ENCODE results near the gene MRPS2.
"Not testable (repeated sequence)": the region's sequence is repeated elsewhere in the genome, so short reads cannot be mapped to it uniquely, and the experiment has no call there.

MRPS2 gene

DNA sequence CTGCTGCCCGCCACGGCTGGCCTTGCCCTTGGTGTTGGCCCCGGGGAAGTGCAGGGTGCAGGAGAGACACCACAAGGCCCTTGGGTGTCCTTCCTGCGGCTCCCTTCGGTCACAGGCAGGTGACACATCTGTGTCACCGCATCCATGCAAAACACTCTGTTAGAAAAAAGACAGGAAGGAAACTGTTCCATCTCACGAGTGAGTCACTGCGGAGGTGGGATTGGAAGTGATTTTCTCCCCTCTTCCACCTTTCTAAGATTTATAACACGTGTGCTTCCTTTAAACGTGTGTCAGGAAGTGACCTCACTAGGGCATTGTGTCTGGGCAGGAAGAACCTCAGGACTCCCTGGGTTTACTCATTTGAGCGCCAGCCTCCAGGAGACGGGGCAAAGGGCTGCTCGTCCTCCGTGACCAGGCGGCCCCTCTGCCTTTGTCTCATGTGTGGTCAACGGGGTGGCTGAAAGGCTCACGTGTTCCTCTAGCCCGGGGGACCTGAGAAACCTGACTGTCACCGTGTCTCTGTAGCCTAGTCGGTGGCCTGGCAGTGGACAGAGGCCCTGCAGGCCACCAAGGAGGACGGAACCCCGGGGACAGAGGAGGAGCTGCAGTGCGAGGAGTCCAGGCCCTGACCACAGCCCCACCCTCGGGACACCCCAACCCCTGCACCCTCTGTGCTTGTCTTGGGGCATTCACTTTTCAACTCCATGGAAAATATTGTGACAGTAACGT lies 15.8 kb downstream of the MRPS2 start:
- DNase-seq: no peak

DNA sequence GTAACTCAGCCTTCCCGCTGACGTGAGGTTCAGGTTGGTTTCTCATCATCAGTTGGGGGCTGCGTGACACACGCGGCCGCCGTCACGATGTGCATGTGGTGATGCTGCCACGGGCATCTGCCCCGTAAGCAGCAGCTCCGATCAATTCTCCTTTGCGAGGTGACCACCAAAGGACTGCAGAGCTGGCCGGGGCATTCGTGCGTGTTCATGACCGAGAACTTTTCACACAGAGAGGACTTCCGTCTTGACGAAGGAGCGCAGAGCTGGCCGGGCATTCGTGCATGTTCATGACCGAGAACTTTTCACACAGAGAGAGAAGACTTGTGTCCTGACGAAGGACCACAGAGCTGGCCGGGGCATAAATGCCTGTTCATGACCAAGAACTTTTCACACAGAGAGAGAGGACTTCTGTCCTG lies 16.9 kb downstream of the MRPS2 start:
- no peak for DNase-seq

DNA sequence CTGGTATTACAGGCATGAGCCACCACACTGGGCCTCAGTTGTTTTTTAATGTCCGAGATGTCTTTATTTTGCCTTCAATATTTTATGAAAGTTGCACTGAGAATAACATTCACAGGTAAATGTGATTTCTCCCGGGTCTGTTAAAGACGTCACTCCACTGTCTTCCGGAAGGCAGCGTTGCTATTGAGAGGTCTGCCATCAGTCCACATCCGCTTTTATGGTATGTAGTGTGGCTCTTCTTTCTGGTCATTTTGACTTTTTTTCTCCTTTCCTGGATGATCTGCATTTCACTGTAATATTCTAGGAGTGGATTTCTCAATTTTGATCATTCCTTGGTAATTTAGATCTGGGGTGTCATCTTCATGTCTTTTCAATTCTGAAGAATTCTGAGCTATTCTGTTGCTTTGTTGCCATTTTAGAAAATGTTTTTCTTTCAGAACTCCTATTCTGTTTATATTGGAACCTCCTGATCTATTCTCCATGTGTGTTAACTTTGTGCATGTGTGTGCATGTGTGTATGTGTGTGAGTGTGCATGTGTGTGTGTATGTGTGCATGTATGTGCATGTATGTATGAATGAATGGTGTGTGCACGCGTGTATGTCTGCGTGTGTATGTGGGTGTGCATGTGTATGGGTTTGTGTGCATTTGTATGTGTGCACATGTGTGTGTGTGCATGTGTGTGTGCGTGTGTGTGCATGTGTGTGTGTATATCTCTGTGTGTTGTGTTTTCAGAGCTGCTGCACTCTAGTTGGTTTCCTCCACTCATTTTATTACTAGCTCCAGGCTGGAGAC lies 18.9 kb downstream of the MRPS2 start:
- no peak for DNase-seq

DNA sequence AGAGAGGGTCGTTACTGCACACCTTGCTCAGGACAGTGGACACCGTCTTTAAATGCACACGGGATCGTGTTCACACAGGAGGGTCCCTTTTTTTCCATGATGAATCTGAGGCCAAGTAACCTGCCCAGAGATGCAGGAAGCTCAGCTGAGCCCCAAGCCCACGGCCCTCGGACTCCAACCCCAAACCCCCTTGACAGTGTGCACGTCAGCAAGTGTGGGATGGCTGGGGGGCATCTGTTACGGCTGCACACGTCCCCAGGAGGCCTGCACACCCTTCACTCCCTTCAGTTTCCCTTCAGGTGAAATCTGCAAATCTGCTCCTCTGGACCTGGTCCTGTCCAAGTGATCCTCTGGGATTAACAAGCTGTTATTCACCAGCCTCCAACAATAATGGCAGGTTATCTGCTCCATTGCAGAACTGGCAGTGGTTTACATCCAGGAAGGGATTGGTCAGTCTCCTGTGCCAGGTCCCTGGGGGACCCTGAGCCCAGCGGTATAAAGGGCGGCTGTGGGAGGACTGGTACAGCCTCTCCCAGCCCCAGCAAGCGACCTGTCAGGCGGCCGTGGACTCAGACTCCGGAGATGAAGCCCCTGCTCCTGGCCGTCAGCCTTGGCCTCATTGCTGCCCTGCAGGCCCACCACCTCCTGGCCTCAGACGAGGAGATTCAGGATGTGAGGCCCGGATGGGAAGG lies 20.6 kb downstream of the MRPS2 start, which contains the start of gene LCN1:
TSS of gene LCN1 (plus strand) at position 525 of the 692 bp plus-strand sequence. CDS start at position 583, 58 bp downstream.
- no peak for DNase-seq

DNA sequence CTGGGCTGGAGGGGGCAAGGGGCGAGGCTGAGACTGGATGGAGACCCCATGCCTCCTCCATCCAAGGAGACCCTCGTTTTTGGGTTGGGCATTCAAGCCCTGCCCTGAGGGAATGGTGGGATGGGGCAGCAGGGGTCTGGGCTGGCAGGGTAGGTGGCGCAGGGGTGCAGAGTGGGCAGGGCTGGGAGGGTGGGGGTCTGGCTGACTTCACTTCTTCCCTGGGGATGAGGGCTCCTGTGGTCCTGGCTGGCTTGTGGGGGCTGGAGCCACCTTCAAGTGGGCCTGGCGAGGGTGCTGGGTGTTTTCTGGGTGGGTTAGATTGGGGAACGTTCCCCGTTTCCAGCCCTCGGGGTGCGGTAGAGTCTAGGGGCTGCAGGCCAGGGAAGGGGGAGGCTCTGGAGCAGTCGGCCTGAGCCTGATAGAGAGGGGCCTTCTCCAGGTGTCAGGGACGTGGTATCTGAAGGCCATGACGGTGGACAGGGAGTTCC lies 21.2 kb downstream of the MRPS2 start:
- no peak for DNase-seq

DNA sequence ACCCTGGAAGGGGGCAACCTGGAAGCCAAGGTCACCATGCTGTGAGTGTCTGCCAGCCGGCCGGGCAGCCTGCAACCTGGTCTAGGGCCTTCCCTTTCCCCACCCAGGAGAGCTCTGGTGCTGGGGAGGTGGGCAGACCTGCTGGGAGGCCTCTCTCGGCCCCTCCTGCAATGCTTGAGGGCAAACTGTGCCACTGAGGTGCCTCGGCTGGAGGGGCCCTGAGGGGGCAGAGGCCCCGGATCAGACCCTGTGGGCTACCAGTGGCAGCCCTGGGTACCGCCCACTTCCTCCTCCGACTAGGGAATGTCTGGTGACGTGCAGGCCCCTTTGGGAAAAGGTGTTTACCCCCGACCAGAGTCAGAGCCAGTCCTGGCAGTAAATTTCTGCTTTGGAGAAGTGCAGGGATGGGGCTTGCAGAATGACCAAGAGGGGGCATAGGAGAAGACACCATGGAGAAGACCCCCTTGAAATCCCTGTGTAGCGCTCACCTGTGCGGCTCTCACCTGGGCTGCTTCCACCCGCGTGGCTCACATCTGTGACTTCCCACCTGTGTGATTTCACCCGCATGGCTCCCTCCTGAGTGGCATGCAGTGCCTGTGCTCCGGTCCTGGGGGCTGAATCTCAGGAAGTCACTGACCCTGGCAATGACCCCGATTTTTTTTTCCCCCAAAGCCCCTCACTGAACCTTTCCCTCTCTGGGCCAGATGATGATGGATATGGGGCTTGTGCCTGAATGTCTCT lies 21.8 kb downstream of the MRPS2 start:
- DNase-seq: no peak

DNA sequence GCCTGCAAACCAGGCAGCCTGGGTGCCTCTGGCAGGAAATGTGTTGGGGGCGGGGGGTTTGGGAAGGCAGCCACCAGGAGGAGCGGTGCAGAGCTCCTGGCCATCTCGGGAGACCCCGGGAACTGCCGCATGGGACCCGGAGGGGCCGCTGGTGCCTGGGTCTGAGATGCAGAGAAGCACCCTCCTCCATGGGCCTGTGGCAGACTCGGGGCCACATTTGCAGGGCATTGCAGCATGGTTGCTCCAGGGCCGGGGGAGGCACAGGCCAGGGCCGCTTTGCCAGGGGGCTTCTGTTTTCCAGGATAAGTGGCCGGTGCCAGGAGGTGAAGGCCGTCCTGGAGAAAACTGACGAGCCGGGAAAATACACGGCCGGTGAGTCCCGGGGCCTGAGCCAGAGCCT lies 22.4 kb downstream of the MRPS2 start:
- DNase-seq: no peak

DNA sequence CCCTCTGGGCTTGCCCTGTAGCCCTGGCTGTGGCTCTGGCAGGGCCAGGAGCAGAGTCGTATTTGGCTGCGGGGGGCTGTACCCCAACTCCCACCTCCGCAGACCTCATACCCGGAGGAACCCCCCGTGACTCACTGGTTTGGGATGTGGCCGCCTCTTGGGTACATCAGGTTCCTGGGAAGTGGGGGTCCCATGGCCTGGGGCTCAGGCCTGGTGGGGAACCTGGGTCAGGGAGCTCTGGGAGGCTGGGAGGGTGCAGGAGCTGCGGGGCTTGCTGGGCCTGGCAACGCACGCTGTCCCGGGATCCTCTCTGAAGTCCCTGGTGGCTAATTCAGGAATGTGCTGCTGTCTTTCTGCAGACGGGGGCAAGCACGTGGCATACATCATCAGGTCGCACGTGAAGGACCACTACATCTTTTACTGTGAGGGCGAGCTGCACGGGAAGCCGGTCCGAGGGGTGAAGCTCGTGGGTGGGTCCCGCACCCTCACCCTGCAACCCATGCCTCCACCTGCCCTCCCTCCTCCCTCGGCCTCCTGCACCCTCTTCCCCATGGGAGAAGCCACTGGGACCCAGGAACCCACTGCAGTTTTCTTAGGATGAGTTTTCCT lies 23.1 kb downstream of the MRPS2 start:
- DNase-seq: no peak

DNA sequence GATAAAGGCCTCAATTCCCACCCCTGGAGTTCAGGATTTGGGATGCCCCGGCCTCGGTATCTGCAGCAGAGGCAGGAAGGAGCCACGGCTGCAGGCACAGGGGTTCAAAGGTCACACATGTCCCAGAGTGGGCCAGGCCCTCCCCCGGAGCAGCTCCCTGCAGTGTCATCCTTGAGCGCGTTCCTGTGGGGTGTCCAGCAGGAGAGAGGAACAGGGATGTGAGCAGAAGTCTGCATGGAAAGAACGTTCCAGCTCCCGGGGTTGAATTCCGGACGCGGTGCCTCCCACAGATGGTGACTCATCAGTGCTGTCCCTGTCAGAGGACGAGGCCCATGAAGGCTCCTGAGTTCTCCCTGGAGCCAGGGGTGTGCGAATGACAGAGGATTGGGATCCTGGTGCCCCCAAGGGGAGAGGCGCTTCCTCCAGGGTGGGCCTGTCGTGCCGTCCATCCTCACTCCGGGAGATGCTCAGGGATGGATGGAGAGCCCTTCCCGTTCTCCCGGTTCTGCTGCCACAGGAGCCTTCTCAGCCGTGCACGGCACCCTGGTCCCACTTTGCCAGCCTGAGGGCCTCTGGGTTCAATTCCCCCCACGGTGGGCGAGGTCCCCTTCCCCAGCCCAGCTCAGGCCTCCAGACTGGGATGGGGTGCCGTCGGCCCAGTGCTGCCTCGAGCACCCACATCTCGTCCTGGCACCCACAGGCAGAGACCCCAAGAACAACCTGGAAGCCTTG lies 23.8 kb downstream of the MRPS2 start:
- no peak for DNase-seq

DNA sequence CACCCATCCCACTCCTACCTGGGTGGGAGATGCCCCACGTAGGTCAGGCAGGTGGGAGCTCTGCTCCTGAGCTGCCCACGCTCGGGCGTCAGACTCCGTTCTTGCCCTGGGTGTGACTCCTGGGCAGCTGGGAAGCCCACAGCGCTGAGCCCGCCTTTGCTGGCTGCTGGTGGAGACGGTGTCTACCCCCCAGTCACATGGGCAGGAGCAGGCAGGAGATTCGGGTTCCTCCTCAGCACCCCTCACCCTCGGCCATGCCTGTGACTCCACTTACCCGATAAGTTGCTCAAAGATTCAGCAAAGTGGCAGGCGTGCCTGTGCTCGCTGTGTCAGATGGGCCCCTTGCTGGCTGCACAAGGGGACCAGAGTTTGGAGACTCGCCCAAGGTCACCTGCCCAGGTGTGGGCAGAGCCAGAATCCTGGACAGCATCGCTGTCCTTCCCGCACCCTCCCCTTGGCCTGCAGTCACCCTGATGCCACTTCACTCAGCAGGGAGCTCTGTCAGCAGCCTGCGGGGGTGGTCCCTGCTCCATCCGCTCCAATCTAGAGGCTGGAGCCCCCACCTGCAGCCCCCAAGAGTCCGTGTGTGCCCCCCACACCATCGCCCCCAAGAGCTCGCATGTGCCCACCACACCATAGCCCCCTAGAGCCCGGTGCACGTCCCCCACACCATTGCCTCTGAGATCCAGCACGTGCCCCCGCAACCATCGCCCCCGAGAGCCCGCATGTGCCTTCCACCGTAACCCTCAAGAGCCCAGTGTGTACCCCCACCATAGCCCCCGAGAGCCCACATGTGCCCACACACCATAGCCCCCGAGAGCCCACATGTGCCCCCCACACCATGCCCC lies 25.0 kb downstream of the MRPS2 start:
- no peak for DNase-seq

DNA sequence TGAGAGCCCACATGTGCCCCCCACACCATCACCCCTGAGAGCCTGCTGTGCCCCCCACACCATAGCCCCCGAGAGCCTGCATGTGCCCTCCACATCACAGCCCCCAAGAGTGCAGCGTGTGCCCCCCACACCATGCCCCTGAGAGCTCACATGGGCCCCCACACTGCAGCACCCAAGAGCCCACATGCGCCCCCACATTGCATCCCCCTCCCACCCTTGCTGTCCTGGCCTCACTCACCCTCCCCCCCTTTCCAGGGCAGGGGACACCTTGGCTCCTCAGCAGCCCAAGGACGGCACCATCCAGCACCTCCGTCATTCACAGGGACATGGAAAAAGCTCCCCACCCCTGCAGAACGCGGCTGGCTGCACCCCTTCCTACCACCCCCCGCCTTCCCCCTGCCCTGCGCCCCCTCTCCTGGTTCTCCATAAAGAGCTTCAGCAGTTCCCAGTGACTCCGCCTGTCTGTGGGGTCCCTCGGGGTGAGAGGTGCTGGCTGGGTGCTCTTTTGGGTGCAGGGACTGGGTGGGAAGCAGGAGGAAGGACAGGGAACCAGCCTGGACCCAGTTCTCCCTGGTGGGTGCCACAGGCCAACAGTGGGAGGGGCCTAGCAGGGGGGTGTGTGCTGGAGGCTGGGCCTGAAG lies 25.7 kb downstream of the MRPS2 start:
- no peak for DNase-seq

DNA sequence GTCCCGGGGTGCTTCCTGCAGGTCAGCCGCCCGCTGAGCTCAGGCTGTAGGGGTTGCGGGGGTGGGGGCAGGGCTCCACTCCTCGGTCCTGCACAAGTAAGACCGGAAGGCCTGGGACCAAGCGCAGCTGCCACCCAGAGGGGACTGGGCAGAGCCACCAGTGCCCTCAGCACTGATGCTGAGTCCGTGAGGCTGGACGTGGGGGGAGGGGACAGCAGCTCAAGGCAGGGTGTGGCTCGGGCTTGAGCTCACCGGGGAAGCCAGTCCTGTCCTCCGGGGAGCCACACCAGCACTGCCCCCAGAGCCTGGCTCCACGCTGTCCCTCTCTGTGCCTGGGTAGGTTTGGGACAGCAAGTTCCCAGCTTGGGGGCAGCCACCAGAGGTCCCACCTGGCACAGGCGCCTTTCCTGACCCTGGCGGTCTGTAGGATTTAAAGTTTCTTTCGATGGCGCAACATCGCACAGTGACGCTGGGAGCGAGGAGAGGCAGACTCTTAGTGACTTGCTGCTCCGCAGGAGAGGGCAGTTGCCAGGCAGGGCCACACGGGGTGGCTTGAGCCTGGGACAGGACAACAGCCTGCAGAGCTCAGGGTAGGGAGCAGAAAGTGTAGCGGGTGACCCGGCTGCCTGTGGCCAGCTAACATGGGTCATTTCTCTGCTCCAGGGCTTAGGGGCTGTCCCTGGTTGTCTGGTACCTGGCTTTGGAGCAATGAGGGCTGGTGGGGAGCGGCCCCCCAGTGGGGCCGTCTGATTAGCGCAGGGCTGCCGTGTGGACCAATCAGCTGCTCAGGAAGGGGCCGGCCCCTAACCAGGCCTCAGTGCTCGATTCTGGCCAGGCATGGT lies 26.5 kb downstream of the MRPS2 start:
- DNase-seq: no peak

DNA sequence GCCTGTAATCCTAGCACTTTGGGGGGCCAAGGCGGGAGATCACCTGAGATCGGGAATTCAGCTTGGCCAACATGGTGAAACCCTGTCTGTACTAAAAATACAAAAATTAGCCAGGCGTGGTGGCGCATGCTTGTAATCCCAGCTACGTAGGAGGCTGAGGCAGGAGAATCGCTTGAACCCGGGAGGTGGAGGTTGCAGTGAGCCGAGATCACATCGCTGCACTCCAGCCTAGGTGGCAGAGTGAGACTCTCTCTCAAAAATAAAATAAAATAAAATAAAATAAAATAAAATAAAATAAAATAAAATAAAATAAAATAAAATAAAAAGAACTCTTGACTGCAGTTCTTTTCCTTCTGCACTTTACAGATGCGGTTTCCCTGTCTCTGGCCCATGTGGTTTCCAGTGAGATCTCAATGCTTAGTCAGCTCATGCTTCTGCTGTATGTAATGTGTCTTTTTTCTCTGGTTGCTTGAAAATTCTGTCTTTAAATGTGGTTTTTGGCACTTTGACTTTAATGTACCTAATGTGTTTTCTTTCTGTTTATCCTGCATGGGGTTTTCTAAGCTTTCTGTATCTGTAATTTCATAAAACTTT lies 28.5 kb downstream of the MRPS2 start:
- not testable (repeated sequence) for DNase-seq

DNA sequence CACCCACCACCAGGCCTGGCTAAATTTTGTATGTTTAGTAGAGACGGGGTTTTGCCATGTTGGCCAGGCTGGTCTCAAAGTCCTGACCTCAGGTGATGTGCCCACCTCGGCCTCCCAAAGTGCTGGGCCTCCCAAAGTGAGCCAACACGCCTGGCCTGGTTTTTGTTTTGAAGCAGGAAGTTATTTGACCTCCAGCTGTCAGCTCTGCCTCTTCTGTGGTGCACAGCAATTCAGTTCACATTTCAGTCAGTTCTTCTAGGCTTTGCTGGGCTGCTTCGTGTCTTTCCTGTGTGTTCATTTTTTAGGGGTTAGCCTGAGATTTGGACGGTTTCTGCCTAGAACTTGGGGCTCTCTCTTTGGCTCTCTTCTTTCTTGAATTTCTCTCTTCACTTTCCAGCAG lies 29.7 kb downstream of the MRPS2 start:
- DNase-seq: no peak

DNA sequence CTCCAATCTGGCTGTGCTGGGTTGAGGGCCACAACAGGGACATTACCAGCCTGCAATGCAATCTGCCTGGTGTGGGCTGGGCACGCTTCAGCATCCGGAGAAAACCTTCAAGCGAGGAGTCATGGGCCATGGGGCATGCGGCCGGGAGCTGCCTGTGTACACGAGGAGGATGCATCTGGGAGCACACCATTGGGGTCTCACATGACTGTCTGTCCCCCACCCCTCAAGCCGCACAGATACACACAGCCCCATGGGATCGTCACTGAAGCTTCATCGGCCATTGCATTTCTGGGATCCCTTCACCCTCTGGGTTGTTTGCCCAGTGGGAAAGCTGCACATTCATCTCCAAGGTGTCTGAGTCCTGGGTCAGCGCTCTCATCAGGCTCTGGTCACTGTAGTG lies 30.6 kb downstream of the MRPS2 start:
- no peak for DNase-seq

DNA sequence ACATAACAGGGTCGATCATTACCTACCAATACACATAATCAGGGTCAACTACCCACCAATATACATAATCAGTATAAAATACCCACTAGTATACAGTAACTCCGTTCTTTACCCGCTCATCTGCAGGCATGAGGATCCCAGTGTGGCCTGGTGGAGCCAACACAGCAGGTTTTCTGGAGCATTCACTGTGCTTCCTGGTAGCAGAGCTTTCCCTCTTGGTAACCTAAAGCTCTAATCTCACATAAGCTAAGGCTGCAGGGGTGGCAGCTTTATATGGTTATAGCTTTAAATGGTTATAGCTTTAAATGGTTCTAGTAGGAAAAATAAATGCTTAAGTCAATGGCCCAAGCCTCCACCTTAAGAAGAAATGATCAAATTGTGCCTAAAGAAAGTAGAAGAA lies 32.6 kb downstream of the MRPS2 start:
- no peak for DNase-seq

DNA sequence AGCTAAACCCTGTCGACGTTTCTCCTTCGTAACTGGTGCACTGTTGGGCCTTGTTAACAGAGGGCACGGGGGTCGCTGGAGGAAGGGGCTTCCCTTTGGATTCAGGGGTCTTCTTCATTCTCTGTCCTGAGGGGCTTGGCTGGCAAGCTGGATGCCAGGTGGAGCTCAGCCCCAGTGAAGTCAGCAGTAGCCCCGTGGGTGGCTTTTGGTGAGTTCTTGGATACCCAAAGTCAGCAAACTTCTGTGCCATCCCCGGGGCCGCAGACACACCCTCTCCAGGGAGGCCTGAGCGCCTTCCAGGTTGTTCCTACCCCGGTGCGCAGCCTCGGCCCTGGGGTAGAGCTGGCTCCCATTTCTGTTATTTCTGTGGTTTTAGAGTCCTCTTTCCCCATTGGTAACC lies 33.2 kb downstream of the MRPS2 start:
- no peak for DNase-seq

DNA sequence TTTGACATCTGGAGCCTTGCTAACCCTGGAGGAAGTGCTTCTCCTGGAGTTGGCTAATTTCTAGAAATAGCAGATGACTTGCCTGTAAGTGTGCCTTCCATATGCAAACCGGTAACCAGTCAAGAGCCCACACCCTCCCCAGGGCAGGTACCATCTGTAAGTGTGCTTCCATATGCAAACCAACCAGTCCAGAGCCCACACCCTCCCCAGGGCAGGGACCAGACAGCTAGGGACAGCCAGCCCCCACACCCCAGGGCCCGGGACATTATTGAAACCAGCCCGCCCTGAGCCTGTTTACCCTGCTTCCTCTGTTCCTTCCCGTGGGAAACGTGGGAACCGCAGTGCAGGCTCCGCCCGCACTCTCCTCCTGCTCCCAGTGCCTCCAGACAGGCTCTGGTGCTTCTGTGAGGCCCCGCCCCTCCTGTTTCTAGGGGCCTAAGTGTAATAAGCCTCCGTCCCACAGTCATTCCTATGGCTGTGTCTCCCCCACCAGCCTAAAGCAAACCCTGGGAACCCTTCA lies 33.8 kb downstream of the MRPS2 start:
- not testable (repeated sequence) for DNase-seq

All from inflammatory macrophage treated with lipopolysaccharide for 1 hour (primary cell).